ENCODE data around the gene VSTM2B.
A peak's percentile ranks its signal among the peaks of the same experiment; 100 is the strongest.

VSTM2B gene

DNA sequence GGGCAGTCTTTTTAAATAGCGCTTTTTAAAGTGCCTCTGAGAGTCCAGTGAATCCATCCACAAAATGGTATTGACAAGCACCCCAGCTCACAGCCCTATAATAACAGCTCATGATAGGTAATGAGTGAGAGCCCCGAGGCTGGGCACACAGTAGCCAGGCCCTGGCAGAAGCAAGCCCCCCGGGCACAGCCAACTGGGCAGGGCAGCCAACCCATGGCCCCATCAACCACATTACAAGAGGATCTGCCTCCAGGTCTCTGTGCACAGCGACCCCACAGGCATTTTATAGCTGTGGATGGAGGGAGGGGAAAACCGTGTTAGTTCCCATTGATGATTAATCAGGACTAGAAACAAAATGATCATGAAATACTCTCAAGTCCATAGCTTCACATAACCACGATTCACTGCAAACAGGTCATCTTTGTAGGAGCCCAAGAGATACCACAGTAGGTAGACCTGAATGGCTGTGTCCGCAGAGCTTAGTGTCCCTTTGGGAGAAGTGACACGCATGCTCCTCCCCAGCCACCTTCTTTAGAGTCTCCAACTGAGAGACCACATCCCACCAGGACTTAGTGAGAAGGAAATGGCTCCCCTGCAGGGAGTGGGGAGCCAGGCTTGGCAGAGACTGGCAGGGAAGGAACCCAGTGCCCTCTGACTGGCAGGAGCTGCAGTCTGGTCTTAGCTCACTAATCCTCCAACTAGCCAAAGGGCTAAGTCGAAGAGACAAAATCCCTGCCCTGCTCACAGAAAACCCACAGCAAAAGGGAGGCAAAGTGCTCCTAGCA, 4.3 kb upstream of the VSTM2B start:
- TF ChIP-seq POLR2A (IDR thresholded peaks at IDR 0.05; ENCODE audit: extremely low read depth, insufficient read length) (no peak), MYC (IDR thresholded peaks at IDR 0.05; ENCODE audit: low read depth, low read length) (no peak)
- TF ChIP-seq, protein P1, sequence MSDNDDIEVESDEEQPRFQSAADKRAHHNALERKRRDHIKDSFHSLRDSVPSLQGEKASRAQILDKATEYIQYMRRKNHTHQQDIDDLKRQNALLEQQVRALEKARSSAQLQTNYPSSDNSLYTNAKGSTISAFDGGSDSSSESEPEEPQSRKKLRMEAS (IDR thresholded peaks at IDR 0.05; ENCODE audit: low read depth, low read length) = no peak
- TF ChIP-seq, protein P2, sequence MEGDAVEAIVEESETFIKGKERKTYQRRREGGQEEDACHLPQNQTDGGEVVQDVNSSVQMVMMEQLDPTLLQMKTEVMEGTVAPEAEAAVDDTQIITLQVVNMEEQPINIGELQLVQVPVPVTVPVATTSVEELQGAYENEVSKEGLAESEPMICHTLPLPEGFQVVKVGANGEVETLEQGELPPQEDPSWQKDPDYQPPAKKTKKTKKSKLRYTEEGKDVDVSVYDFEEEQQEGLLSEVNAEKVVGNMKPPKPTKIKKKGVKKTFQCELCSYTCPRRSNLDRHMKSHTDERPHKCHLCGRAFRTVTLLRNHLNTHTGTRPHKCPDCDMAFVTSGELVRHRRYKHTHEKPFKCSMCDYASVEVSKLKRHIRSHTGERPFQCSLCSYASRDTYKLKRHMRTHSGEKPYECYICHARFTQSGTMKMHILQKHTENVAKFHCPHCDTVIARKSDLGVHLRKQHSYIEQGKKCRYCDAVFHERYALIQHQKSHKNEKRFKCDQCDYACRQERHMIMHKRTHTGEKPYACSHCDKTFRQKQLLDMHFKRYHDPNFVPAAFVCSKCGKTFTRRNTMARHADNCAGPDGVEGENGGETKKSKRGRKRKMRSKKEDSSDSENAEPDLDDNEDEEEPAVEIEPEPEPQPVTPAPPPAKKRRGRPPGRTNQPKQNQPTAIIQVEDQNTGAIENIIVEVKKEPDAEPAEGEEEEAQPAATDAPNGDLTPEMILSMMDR (IDR thresholded peaks at IDR 0.05; ENCODE audit: low read depth, low read length) = no peak
- H3K4me3 ChIP-seq (ENCODE audit: low read depth, low read length) = no peak overlapping the region
- DNase-seq (ENCODE audit: low read depth) = no peak

DNA sequence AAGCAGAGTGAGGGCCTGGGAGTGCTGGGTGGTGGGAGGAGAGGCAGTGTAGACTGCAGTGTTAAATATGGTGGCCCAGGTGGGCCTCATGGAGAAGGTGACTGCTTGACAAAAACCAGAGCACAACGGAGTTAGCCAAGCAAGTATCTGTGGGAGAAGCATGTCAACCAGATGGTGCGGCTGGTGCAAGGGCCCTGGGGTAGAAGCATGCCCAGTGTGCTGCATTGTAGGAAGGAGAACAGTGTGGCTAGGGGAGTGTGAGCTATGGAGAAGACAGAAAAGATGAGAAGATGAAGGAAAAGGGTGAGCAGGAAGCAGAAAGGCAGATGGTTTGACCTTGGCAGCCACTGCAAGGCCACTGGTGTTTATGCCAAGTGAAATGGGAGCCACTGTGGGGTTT, 2.2 kb upstream of the VSTM2B start:
- H3K4me3 ChIP-seq (ENCODE audit: low read depth, low read length) = no peak overlapping the region
- TF ChIP-seq, protein P2 (IDR thresholded peaks at IDR 0.05; ENCODE audit: low read depth, low read length) = no peak
- DNase-seq (ENCODE audit: low read depth) = no peak

DNA sequence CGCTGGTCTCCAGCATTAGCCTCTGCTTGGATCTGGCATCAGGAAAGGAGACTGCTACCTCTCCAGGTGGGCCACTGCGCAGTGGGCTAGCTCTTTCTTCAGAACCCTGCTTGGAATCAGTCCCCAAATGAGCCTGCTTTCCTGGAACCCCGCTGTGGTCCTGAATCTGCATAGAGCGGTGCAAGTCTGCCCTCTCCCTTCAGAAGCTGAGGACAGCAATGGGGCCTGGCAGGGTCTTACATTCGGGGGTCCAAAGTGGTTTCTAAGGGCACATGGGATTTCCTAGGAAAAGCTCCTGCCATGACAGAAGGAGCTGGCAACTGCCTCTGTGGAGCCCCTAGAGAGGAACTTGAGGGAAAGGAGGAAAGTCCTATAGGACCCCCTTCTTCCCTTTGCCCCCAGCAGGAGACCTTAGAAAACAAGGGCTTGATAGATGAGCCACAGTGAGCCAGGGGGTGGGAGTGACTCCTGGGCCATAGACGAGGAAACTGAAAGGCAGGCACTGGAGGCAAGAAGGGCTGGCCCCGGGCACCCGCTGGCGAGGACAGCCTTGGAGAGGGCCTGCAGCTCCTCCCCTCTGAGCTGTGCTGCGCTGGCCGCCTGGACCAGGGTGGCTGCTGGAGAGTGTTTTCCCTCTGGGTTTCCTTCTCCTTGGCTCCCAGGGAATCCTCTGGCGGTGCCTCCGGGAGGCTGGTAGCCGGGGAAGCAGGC, 1.4 kb upstream of the VSTM2B start:
- TF ChIP-seq POLR2A (IDR thresholded peaks at IDR 0.05; ENCODE audit: extremely low read depth, insufficient read length) (no peak), MYC (IDR thresholded peaks at IDR 0.05; ENCODE audit: low read depth, low read length) (no peak)
- TF ChIP-seq, protein P1 (IDR thresholded peaks at IDR 0.05; ENCODE audit: low read depth, low read length) = no peak
- TF ChIP-seq, protein P2 (IDR thresholded peaks at IDR 0.05; ENCODE audit: low read depth, low read length) = no peak
- no peak for DNase-seq (ENCODE audit: low read depth)
- H3K4me3 ChIP-seq (ENCODE audit: low read depth, low read length) = no peak overlapping the region

- TF ChIP-seq, protein P2 (IDR thresholded peaks at IDR 0.05; ENCODE audit: low read depth, low read length) = no peak
- TF ChIP-seq POLR2A (IDR thresholded peaks at IDR 0.05; ENCODE audit: extremely low read depth, insufficient read length) (no peak), MYC (IDR thresholded peaks at IDR 0.05; ENCODE audit: low read depth, low read length) (no peak)
- TF ChIP-seq, protein P1 (IDR thresholded peaks at IDR 0.05; ENCODE audit: low read depth, low read length) = no peak
- no peak for DNase-seq (ENCODE audit: low read depth)
- no peak overlapping the region for H3K4me3 ChIP-seq (ENCODE audit: low read depth, low read length)
These were observed 622 bp upstream of the VSTM2B start for GRCh38 chr19:29524912-29525831.

DNA sequence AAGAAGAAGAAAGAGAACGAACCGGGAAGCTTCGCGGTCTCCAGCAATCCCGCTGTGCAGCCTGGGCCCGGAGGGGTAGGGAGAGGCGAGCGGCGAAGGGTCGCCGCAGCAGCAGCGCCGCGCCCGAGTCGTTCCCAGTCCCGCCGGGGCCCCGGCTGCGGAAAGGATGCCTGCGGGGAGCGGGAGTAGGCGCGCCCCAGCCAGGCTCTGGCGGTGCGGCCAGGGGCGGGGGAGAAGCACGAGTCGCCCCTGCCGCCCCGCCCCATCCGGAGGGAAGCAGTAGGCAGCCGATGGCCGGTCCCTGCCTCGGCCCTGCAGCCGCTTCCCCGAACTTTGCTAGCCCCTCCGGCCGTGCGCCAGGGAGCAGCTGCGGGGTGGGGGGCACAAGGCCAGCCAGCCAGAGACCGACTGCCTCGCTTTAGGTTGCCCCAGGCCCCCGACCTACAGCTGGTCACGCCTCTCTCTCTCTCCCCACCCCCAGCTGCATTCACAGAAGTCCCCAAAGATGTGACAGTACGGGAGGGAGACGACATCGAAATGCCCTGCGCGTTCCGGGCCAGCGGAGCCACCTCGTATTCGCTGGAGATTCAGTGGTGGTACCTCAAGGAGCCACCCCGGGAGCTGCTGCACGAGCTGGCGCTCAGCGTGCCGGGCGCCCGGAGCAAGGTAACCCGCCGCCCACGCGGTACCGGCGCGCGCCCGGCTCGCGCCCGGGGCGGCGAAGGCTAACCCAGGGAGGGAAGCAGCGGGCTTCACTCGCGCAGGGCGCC, 1.1 kb downstream of the VSTM2B start:
- H3K4me3 ChIP-seq (ENCODE audit: low read depth, low read length) = no peak overlapping the region
- DNase-seq (ENCODE audit: low read depth) = peak; percentile 26

More for the DNA sequence above, 1.1 kb downstream of the VSTM2B start:
- TF ChIP-seq MYC (IDR thresholded peaks at IDR 0.05; ENCODE audit: low read depth, low read length) (no peak), POLR2A (IDR thresholded peaks at IDR 0.05; ENCODE audit: extremely low read depth, insufficient read length) (no peak)
- TF ChIP-seq, protein P1 (IDR thresholded peaks at IDR 0.05; ENCODE audit: low read depth, low read length) = no peak
- TF ChIP-seq, protein P2 (IDR thresholded peaks at IDR 0.05; ENCODE audit: low read depth, low read length) = no peak
